Skin of body (tissue), 2 donors: ENCODE measurements around the gene PCSK1. TPM values are rescaled to one million over a fixed set of nuclear protein-coding genes. Genes with fewer than 3 reads are reported as not detected.
"Not testable (repeated sequence)": the region's sequence is repeated elsewhere in the genome, so short reads cannot be mapped to it uniquely, and the experiment has no call there.

Experiments used
- DNase-seq: peaks from one replicate; lab custom pipeline; 2025; lab: John Stamatoyannopoulos, UW
- total RNA-seq: library from RNA; depleted of rRNA; stranded (reverse); fragments of >200 nt; gene quantifications from one replicate; pipeline ENCODE4 v1.2.3, GENCODE V29; 2014

The PCSK1 gene
- total RNA-seq, 1 donor from 2014 or later = under 0.01 TPM

- DNase-seq = no peak
These were observed 59.7 kb downstream of the PCSK1 start for GRCh38 chr5:96373381-96373733.

GRCh38 chr5:96372726-96373380 lies 60.2 kb downstream of the PCSK1 start:
- no peak for DNase-seq

GRCh38 chr5:96370976-96371375 lies 62.1 kb downstream of the PCSK1 start:
- no peak for DNase-seq

GRCh38 chr5:96367337-96367736 lies 65.7 kb downstream of the PCSK1 start:
- not testable (repeated sequence) for DNase-seq

GRCh38 chr5:96354237-96354636 lies 78.8 kb downstream of the PCSK1 start:
- DNase-seq = no peak

- DNase-seq = no peak
These were observed 79.8 kb downstream of the PCSK1 start for GRCh38 chr5:96353220-96353619.

- no peak for DNase-seq
These were observed 82.4 kb downstream of the PCSK1 start for GRCh38 chr5:96350678-96351077.

- DNase-seq = no peak
These were observed 84.5 kb downstream of the PCSK1 start for GRCh38 chr5:96348536-96348935.

- no peak for DNase-seq
These were observed 85.4 kb downstream of the PCSK1 start for GRCh38 chr5:96347502-96348292.

GRCh38 chr5:96344678-96345577 lies 88.1 kb downstream of the PCSK1 start:
- DNase-seq = peak; percentile 18

- no peak for DNase-seq
These were observed 90.0 kb downstream of the PCSK1 start for GRCh38 chr5:96343094-96343493.

GRCh38 chr5:96342581-96342980 lies 90.5 kb downstream of the PCSK1 start:
- no peak for DNase-seq

Other genes starting within 250 kb of the PCSK1 start
- 163 TPM for gene CAST, start 229.1 kb upstream of the PCSK1 start, total RNA-seq